Lower leg skin (tissue), 3 donors: Measurements from ENCODE around the gene MRPS25.

Source experiments
- CTCF ChIP-seq, 3 donors: fragments of 450-650 bp; IDR thresholded peaks; one replicate each; pipeline ENCODE4 v1.5.1; 2016; ENCODE audit warnings: antibody characterized with exemption in 3 of 3, mild to moderate bottlenecking in 3 of 3, moderate library complexity in 2 of 3
- POLR2A ChIP-seq, 2 donors: fragments of 450-650 bp; IDR thresholded peaks; one replicate each; pipeline ENCODE4 v1.6.1; 2016 to 2017; ENCODE audit warnings: antibody characterized with exemption in 2 of 2, mild to moderate bottlenecking in 1 of 2, moderate library complexity in 1 of 2

GRCh38 chr3:15050405-15051092 lies 14.6 kb downstream of the MRPS25 start:
- TF ChIP-seq CTCF (IDR thresholded peaks at IDR 0.05) = no peak
- TF ChIP-seq POLR2A (IDR thresholded peaks at IDR 0.05) = no peak
